ENCODE data around the gene DHX57. TPM values are rescaled to one million over a fixed set of nuclear protein-coding genes. Genes with fewer than 3 reads are reported as not detected.
"Not testable (repeated sequence)": the region's sequence is repeated elsewhere in the genome, so short reads cannot be mapped to it uniquely, and the experiment has no call there.

The DHX57 gene
- total RNA-seq, 6 experiments from 2014 or later, result 16.4 to 24.1 (median 20.4) TPM

DNA sequence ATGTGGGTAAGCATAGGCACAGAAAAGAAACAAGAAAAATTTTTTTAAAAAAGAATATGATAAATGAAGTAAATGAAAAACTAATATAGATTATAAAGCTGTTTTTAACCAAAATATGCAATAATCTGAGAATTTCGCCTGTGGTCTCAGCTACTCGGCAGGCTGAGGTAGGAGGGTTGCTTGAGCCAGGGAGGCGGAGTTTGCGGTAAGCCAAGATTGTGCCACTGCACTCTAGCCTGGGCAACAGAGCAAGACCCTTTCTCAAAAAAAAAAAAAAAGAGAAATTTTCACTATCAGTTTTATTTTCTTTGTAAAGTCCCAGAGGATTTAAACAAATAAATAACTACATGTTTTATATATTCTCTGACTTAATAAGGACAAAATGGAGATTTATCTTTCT, 47.3 kb downstream of the DHX57 start:
- Mint-ChIP-seq H3K36me3 (ENCODE audit: low read depth) (peaks cover 25% of the 10 kb centered on the region), H3K27ac (peak overlapping the region; percentile 89; the same call in 1 of the 2 replicates), H3K27me3 (ENCODE audit: insufficient read depth) (no peaks in the 10 kb centered on the region), H3K9me3 (no peaks in the 10 kb centered on the region), H3K4me1 (ENCODE audit: low read depth) (peaks cover 11% of the 10 kb centered on the region), H3K4me3 (no peak overlapping the region)
- DNase-seq, result no peak
- TF ChIP-seq CTCF (IDR thresholded peaks at IDR 0.05), result no peak

DNA sequence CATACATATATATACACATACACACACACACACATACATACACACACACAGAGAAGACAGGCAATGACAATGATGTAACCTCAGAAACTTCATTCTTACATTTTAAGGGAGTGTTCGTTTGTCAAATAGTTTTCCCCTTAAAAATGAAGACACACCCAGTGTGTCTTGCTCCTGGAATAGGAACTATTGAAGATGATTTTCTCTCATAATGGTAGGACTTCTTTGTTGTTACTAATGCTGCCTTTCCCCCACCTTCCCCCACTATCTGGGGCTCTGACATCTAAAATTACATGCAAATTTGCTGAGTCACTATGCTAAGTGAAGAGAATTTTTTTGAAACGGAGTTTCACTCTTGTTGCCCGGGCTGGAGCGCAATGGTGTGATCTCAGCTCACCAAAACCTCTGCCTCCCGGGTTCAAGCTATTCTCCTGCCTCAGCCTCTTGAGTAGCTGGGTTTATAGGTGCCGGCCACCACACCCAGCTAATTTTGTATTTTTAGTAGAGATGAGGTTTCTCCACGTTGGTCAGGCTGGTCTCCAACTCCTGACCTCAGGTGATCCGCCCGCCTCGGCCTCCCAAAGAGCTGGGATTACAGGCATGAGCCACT, 48.1 kb downstream of the DHX57 start:
- peak overlapping the region; percentile 89 for H3K27ac Mint-ChIP-seq
- peaks cover 30% of the 10 kb centered on the region for H3K36me3 Mint-ChIP-seq (ENCODE audit: low read depth)
- H3K4me3 Mint-ChIP-seq, result peak overlapping the region; percentile 53
- H3K27me3 Mint-ChIP-seq (ENCODE audit: insufficient read depth); H3K9me3 Mint-ChIP-seq: not testable (repeated sequence)
- DNase-seq, result peak; percentile 72
- H3K4me1 Mint-ChIP-seq (ENCODE audit: low read depth), result peaks cover 11% of the 10 kb centered on the region

DNA sequence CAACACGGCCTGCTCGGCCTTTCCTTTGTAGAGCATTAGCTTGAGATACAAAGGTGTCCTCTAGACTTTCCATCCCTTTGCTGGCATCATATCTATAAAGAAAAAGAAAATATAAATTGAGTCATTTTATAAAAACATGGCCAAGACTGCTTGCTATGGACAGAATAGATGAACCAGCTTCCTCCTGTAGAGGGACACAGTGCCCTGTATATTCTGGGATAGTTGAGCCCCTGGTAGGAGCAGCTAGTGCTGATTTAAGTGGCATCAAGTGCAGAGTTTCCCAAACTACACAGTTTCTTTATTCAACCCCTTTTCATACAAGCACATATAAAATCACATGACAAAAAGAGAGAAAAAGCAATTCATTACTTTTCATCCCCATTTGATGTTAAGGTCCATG, 49.8 kb downstream of the DHX57 start:
- Mint-ChIP-seq H3K36me3 (ENCODE audit: low read depth) (peaks cover 31% of the 10 kb centered on the region), H3K9me3 (no peaks in the 10 kb centered on the region), H3K27ac (peak overlapping the region; percentile 2; the same call in 1 of the 2 replicates), H3K4me3 (no peak overlapping the region), H3K4me1 (ENCODE audit: low read depth) (peaks cover 11% of the 10 kb centered on the region), H3K27me3 (ENCODE audit: insufficient read depth) (no peaks in the 10 kb centered on the region)
- DNase-seq, result no peak
- TF ChIP-seq CTCF (IDR thresholded peaks at IDR 0.05), result no peak

GRCh38 chr2:38824906-38825305, 50.8 kb downstream of the DHX57 start:
- no peak for TF ChIP-seq CTCF (IDR thresholded peaks at IDR 0.05)
- Mint-ChIP-seq H3K27ac (no peak overlapping the region), H3K4me3 (no peak overlapping the region), H3K9me3 (no peaks in the 10 kb centered on the region), H3K4me1 (ENCODE audit: low read depth) (peaks cover 11% of the 10 kb centered on the region), H3K36me3 (ENCODE audit: low read depth) (peaks cover 31% of the 10 kb centered on the region), H3K27me3 (ENCODE audit: insufficient read depth) (no peaks in the 10 kb centered on the region)
- no peak for DNase-seq

GRCh38 chr2:38823386-38823785, 52.3 kb downstream of the DHX57 start:
- Mint-ChIP-seq H3K27me3 (ENCODE audit: insufficient read depth) (no peaks in the 10 kb centered on the region), H3K4me3 (no peak overlapping the region), H3K27ac (no peak overlapping the region), H3K9me3 (no peaks in the 10 kb centered on the region), H3K4me1 (ENCODE audit: low read depth) (peaks cover 11% of the 10 kb centered on the region), H3K36me3 (ENCODE audit: low read depth) (peaks cover 38% of the 10 kb centered on the region)
- no peak for DNase-seq
- TF ChIP-seq CTCF (IDR thresholded peaks at IDR 0.05), result no peak

GRCh38 chr2:38818565-38818964, 57.2 kb downstream of the DHX57 start:
- no peaks in the 10 kb centered on the region for H3K4me1 Mint-ChIP-seq (ENCODE audit: low read depth)
- no peak overlapping the region for H3K4me3 Mint-ChIP-seq
- no peaks in the 10 kb centered on the region for H3K27me3 Mint-ChIP-seq (ENCODE audit: insufficient read depth)
- H3K27ac Mint-ChIP-seq, result no peak overlapping the region
- no peak for DNase-seq
- H3K36me3 Mint-ChIP-seq (ENCODE audit: low read depth), result peaks cover 23% of the 10 kb centered on the region
- H3K9me3 Mint-ChIP-seq, result no peaks in the 10 kb centered on the region
- no peak for TF ChIP-seq CTCF (IDR thresholded peaks at IDR 0.05)

Data from HFFc6 (cell line).